HEK293 (cell line): ENCODE measurements around the gene CIRBP.
A peak's percentile ranks its signal among the peaks of the same experiment; 100 is the strongest.

Experiments used
- CTCF ChIA-PET: fragments of 350-600 bp; formaldehyde crosslinking; extraction: SDS; loops from one replicate; lab custom pipeline; 2021; ENCODE audit warnings: antibody characterized with exemption; lab: Yijun Ruan, JAX
- POLR2A ChIA-PET: fragments of 300-600 bp; formaldehyde crosslinking; extraction: SDS; loops from one replicate; lab custom pipeline; 2020; ENCODE audit warnings: antibody characterized with exemption, inconsistent platforms; lab: Yijun Ruan, JAX
- H3K27ac ChIP-seq: fragments of 200-500 bp; sonication (Bioruptor generic); 2 replicates; pipeline ENCODE4 v1.5.1; 2014; ENCODE audit warnings: low read depth, low read length, control low read depth, inconsistent platforms; ENCODE audit errors: extremely low read depth
- H3K36me3 ChIP-seq, 2 experiments: fragments of 200-500 bp in 1 of 2; sonication (Bioruptor generic) in 1 of 2; 1 replicate in 1 of 2; 2 replicates in 1 of 2; pipeline ENCODE4 v1.5.1; 2014 to 2017; ENCODE audit warnings: inconsistent platforms in 2 of 2, low read length in 2 of 2; ENCODE audit not compliant: control insufficient read depth in 2 of 2, insufficient read depth in 1 of 2
- H3K4me1 ChIP-seq: fragments of 200-500 bp; sonication (Bioruptor generic); 2 replicates; pipeline ENCODE4 v1.5.1; 2014; ENCODE audit warnings: mild to moderate bottlenecking, low read length, inconsistent platforms; ENCODE audit not compliant: control insufficient read depth, insufficient read depth
- H3K4me3 ChIP-seq: 2 replicates; pipeline ENCODE4 v1.5.1; 2011; ENCODE audit warnings: low read depth, mild to moderate bottlenecking, control low read depth, low read length, moderate library complexity
- H3K9me3 ChIP-seq: fragments of 200-500 bp; sonication (Bioruptor generic); 2 replicates; pipeline ENCODE4 v1.5.1; 2014; ENCODE audit warnings: low read depth, low read length, inconsistent platforms; ENCODE audit not compliant: control insufficient read depth, insufficient read depth
- EGR2 ChIP-seq: fragments of 450-650 bp; formaldehyde crosslinking; IDR thresholded peaks from 2 replicates; pipeline ENCODE4 v1.5.1; 2016; ENCODE audit warnings: low read depth, missing biosample characterization, missing genetic modification characterization
- KLF7 ChIP-seq: fragments of 450-650 bp; formaldehyde crosslinking; IDR thresholded peaks from 2 replicates; pipeline ENCODE4 v1.5.1; 2016; ENCODE audit warnings: missing biosample characterization, missing genetic modification characterization, borderline replicate concordance
- KLF8 ChIP-seq: fragments of 450-650 bp; formaldehyde crosslinking; IDR thresholded peaks from 2 replicates; pipeline ENCODE4 v1.5.1; 2016; ENCODE audit warnings: missing biosample characterization, missing genetic modification characterization
- OVOL3 ChIP-seq: fragments of 450-650 bp; formaldehyde crosslinking; IDR thresholded peaks from 2 replicates; pipeline ENCODE4 v1.5.1; 2016; ENCODE audit warnings: missing biosample characterization, missing genetic modification characterization
- SP3 ChIP-seq: fragments of 450-650 bp; formaldehyde crosslinking; IDR thresholded peaks from 2 replicates; pipeline ENCODE4 v1.5.1; 2016; ENCODE audit warnings: missing biosample characterization, missing genetic modification characterization
- TCF7L2 ChIP-seq: IDR thresholded peaks from 2 replicates; pipeline ENCODE4 v1.6.1; 2011; ENCODE audit warnings: low read depth, mild to moderate bottlenecking, inconsistent platforms, low read length, moderate library complexity, borderline replicate concordance
- WT1 ChIP-seq: fragments of 450-650 bp; formaldehyde crosslinking; IDR thresholded peaks from 2 replicates; pipeline ENCODE4 v1.5.1; 2016; ENCODE audit warnings: missing biosample characterization, missing genetic modification characterization
- ZBTB44 ChIP-seq: fragments of 450-650 bp; IDR thresholded peaks from 2 replicates; pipeline ENCODE4 v1.5.1; 2018; ENCODE audit warnings: missing biosample characterization, mild to moderate bottlenecking, missing genetic modification characterization
- ZFHX2 ChIP-seq: fragments of 450-650 bp; formaldehyde crosslinking; conservative IDR thresholded peaks from 2 replicates; pipeline ENCODE4 v1.5.1; 2016; ENCODE audit warnings: missing biosample characterization, missing genetic modification characterization
- ZNF175 ChIP-seq: fragments of 450-650 bp; formaldehyde crosslinking; IDR thresholded peaks from 2 replicates; pipeline ENCODE4 v1.5.1; 2016; ENCODE audit warnings: missing biosample characterization, missing genetic modification characterization
- ZNF18 ChIP-seq: fragments of 450-650 bp; formaldehyde crosslinking; IDR thresholded peaks from 2 replicates; pipeline ENCODE4 v1.5.1; 2016; ENCODE audit warnings: missing biosample characterization, missing genetic modification characterization
- ZNF335 ChIP-seq: fragments of 450-650 bp; formaldehyde crosslinking; conservative IDR thresholded peaks from 2 replicates; pipeline ENCODE4 v1.5.1; 2016; ENCODE audit warnings: missing biosample characterization, missing genetic modification characterization
- ZNF366 ChIP-seq: fragments of 450-650 bp; formaldehyde crosslinking; conservative IDR thresholded peaks from 2 replicates; pipeline ENCODE4 v1.5.1; 2016; ENCODE audit warnings: missing biosample characterization, missing genetic modification characterization
- ZNF398 ChIP-seq: fragments of 450-650 bp; formaldehyde crosslinking; IDR thresholded peaks from 2 replicates; pipeline ENCODE4 v1.5.1; 2017; ENCODE audit warnings: missing biosample characterization, missing genetic modification characterization
- ZNF473 ChIP-seq: fragments of 450-650 bp; formaldehyde crosslinking; IDR thresholded peaks from 2 replicates; pipeline ENCODE4 v1.5.1; 2017; ENCODE audit warnings: missing biosample characterization, missing genetic modification characterization
- ZNF544 ChIP-seq: fragments of 450-650 bp; formaldehyde crosslinking; IDR thresholded peaks from 2 replicates; pipeline ENCODE4 v1.5.0; 2017; ENCODE audit warnings: missing biosample characterization, missing genetic modification characterization
- ZNF645 ChIP-seq: fragments of 450-650 bp; formaldehyde crosslinking; IDR thresholded peaks from 2 replicates; pipeline ENCODE4; 2016; ENCODE audit warnings: missing biosample characterization, missing genetic modification characterization
- TF ChIP-seq, protein P1 (sequence below): fragments of 450-650 bp; formaldehyde crosslinking; optimal IDR thresholded peaks from 2 replicates; pipeline ENCODE3; 2016; ENCODE audit warnings: missing biosample characterization, mild to moderate bottlenecking, missing genetic modification characterization
- TF ChIP-seq, protein P2 (sequence below): fragments of 450-650 bp; formaldehyde crosslinking; IDR thresholded peaks from 2 replicates; pipeline ENCODE4 v1.5.1; 2016; ENCODE audit warnings: missing biosample characterization, missing genetic modification characterization
- TF ChIP-seq, protein P3 (sequence below): fragments of 450-650 bp; formaldehyde crosslinking; IDR thresholded peaks from 2 replicates; pipeline ENCODE4 v1.5.1; 2016; ENCODE audit warnings: missing biosample characterization, missing genetic modification characterization

CIRBP gene

DNA sequence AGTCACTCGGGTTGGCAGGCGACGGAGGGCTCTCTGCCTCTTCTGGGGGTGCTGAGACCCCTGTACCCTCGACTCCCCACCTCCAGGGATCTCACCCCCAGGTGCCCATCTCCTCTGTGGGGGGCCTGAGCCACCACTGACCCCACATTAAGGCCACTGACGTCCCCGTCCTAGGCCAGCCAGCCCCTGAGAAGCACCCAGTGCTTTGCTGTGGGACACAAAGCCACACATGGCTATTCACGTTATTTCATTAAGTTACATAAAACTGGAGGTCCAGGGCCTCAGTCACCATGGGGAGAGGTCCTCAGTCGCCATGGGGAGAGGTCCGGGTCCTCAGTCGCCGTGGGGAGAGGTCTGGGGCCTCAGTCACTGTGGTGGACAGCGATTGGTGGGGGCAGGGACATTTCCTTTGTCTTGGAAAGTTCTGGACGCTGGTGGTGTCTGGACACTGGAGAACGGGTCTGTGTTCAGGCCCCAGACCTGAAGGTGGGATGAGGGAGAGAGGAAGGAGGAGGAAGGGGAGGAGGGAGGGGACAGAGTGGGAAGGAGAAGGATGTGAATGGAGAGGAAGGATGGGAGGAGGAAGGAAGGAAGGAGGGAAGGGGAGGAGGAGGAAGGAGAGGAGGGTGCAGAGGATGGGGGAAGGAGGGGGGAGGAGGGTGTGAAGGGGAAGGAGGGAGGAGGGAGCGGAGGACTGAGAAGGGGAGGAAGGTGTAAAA is 12.6 kb downstream of the CIRBP start:
- Histone ChIP-seq H3K4me1 (peaks cover 4% of the 10 kb centered on the region), H3K36me3 (peaks cover 0 to 34% of the 10 kb centered on the region in 2 experiments; a peak in 1 of 3 replicates), H3K27ac (no peak overlapping the region), H3K4me3 (no peak overlapping the region), H3K9me3 (no peaks in the 10 kb centered on the region)
- ChIA-PET CTCF (interaction anchor here (0.7 kb wide), 1 partner anchor 525 kb away, joined by 3 read pairs; no protein-coding TSS in a partner anchor), POLR2A (interaction anchor here (3.3 kb wide), 1 partner anchor 12 kb away, joined by 25 read pairs; the partner anchor contains the start of gene CIRBP)
- TF ChIP-seq ZBTB44 (tag by site-specific recombination): no peak
- TF ChIP-seq, protein P1, sequence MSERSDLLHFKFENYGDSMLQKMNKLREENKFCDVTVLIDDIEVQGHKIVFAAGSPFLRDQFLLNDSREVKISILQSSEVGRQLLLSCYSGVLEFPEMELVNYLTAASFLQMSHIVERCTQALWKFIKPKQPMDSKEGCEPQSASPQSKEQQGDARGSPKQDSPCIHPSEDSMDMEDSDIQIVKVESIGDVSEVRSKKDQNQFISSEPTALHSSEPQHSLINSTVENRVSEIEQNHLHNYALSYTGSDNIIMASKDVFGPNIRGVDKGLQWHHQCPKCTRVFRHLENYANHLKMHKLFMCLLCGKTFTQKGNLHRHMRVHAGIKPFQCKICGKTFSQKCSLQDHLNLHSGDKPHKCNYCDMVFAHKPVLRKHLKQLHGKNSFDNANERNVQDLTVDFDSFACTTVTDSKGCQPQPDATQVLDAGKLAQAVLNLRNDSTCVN (tag by site-specific recombination): no peak
- peak; percentile 80; the same call in 1 of the 2 replicates for TF ChIP-seq EGR2 (tag by site-specific recombination)
- TF ChIP-seq ZNF366 (tag by site-specific recombination): peak; percentile 60
- peak; percentile 35; the same call in 1 of the 2 replicates for TF ChIP-seq WT1 (tag by site-specific recombination)
- peak; percentile 45; the same call in 1 of the 2 replicates for TF ChIP-seq ZFHX2 (tag by site-specific recombination)
- TF ChIP-seq KLF8 (tag by site-specific recombination): peak; percentile 65
- TF ChIP-seq TCF7L2: no peak
- TF ChIP-seq ZNF398 (tag by site-specific recombination): peak; percentile 38
- 0 out of 2 replicates have a peak, but pooled peaks have one; percentile 42 for TF ChIP-seq ZNF18
- TF ChIP-seq SP3 (tag by site-specific recombination): peak; percentile 37; the same call in 1 of the 2 replicates

DNA sequence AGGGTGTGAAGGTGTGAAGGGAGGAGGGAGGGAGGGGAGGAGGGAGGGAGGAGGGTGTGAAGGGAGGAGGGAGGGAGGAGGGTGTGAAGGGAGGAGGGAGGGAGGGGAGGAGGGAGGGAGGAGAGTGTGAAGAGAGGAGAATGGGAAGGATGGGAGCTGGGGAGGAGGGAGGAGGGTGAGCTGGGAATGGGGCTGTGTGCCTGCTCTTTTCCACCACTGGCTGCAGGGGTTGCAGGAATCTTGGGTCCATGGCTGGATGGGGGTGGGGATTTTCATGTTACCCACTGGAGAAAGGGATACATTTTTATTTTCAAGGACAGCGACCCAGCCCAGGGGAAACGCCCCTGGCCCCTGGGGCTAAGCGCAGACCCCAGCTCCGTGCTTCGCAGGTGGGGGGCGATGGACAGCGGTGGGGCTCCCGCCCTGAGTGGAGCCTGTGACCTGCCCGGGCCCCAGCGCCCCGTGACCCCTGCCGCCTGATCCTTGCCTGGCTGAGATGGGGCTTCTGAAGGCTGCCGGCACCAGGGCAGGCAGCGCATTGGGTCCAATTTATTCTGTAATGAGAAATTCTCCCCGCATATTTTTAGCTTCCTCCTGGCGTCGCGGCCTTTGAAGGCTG is 13.6 kb downstream of the CIRBP start:
- ChIA-PET CTCF (interaction anchor here (1.5 kb wide), 1 partner anchor 38 kb away, joined by 5 read pairs; no protein-coding TSS in a partner anchor), POLR2A (interaction anchor here (0.6 to 3.3 kb wide), 4 partner anchors 9 to 166 kb away, joined by 3 to 25 read pairs (median 5); partner anchors contain the start of gene CIRBP)
- Histone ChIP-seq H3K4me3 (no peak overlapping the region), H3K4me1 (peaks cover 5% of the 10 kb centered on the region), H3K27ac (no peak overlapping the region), H3K36me3 (peaks cover 0 to 24% of the 10 kb centered on the region in 2 experiments; a peak in 1 of 3 replicates), H3K9me3 (no peaks in the 10 kb centered on the region)
- TF ChIP-seq TCF7L2: no peak
- TF ChIP-seq OVOL3 (tag by site-specific recombination): no peak
- TF ChIP-seq, protein P2, sequence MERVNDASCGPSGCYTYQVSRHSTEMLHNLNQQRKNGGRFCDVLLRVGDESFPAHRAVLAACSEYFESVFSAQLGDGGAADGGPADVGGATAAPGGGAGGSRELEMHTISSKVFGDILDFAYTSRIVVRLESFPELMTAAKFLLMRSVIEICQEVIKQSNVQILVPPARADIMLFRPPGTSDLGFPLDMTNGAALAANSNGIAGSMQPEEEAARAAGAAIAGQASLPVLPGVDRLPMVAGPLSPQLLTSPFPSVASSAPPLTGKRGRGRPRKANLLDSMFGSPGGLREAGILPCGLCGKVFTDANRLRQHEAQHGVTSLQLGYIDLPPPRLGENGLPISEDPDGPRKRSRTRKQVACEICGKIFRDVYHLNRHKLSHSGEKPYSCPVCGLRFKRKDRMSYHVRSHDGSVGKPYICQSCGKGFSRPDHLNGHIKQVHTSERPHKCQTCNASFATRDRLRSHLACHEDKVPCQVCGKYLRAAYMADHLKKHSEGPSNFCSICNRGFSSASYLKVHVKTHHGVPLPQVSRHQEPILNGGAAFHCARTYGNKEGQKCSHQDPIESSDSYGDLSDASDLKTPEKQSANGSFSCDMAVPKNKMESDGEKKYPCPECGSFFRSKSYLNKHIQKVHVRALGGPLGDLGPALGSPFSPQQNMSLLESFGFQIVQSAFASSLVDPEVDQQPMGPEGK: peak; percentile 33; the same call in 1 of the 2 replicates
- TF ChIP-seq KLF7 (tag by site-specific recombination): no peak
- TF ChIP-seq, protein P3, sequence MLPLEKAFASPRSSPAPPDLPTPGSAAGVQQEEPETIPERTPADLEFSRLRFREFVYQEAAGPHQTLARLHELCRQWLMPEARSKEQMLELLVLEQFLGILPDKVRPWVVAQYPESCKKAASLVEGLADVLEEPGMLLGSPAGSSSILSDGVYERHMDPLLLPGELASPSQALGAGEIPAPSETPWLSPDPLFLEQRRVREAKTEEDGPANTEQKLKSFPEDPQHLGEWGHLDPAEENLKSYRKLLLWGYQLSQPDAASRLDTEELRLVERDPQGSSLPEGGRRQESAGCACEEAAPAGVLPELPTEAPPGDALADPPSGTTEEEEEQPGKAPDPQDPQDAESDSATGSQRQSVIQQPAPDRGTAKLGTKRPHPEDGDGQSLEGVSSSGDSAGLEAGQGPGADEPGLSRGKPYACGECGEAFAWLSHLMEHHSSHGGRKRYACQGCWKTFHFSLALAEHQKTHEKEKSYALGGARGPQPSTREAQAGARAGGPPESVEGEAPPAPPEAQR (tag by site-specific recombination): no peak
- no peak for TF ChIP-seq ZNF645 (tag by site-specific recombination)
- no peak for TF ChIP-seq ZNF335 (tag by site-specific recombination)
- TF ChIP-seq ZNF473 (tag by site-specific recombination): no peak
- no peak for TF ChIP-seq ZNF544 (tag by site-specific recombination)
- TF ChIP-seq ZNF175: no peak
